Myocyte (in vitro differentiated cells): ENCODE data around the gene GPC1. TPM values are rescaled to one million over a fixed set of nuclear protein-coding genes. Genes with fewer than 3 reads are reported as not detected.

Experiments used
- DNase-seq: peaks from one replicate; pipeline ENCODE4 v3.0.0-alpha.2; 2012; ENCODE audit warnings: low read depth
- total RNA-seq: library from RNA; depleted of rRNA; stranded (reverse); fragments of >200 nt; gene quantifications from 2 replicates; pipeline ENCODE4 v1.2.3, GENCODE V29; 2014

The GPC1 gene
- total RNA-seq, 1 donor from 2014 or later: 757 TPM

GRCh38 chr2:240454106-240454901 lies 18.8 kb downstream of the GPC1 start:
- DNase-seq: no peak

DNA sequence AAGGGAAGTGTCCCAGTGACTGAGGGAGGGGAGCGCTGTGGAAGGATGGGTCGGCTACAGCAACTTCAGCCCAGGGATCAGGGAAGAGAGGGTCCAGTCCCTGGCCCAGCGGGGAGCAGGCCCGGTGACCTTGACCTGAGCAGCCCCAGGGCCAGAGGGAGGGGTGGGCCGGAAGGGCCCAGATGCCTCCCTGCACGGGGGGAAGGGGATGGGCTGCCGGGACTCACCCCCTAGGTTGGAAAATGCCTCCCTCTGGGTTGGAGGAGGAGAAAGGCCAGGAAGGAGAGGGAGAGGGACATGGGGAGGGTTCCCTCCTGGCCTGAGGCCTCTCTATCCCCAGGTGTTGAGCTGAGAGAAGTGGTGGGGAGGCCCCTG lies 19.8 kb downstream of the GPC1 start:
- no peak for DNase-seq

DNA sequence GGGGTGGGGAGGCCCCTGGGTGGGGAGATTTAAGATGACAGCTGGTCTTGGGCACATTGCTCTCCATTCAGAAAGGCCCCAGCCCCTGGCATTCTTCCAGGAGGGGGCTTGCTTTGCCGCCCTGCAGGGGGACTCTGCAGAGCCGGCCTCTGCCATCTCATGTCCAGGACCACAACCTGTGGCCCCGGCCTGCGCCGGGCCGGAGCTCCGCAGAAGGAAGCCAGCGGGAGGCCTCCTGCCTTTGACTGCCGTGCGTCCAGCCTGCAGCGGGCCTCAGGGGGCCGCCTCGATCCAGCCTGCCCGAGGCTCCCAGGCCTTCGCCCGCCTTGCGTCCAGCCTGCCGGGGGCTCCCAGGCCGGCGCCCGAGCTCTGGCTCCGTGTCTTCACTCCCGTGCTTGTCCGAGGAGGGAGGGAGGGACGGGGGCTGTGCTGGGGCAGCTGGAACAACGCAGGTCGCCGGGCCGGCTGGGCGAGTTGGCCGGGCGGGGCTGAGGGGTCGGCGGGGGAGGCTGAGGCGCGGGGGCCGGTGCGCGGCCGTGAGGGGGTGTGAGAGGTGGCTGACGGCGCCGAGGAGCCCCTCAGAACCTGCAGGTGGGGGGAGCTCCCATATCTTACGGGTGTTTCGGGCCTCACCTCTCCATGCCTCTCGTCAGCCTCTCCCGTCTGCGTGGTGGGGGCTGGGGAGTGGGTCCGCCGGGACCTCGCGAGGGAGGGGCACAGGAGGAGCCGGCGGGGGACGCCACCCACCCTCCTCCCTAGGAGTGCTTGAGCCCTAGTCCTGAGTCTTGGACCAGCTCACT lies 20.4 kb downstream of the GPC1 start:
- no peak for DNase-seq

- DNase-seq: peak; percentile 59
Measured at GRCh38 chr2:240456447-240457222, 21.2 kb downstream of the GPC1 start.

- DNase-seq: no peak
Measured at GRCh38 chr2:240457223-240458043, 22.0 kb downstream of the GPC1 start.

- DNase-seq: no peak
Measured at GRCh38 chr2:240458044-240458899, 22.8 kb downstream of the GPC1 start.

DNA sequence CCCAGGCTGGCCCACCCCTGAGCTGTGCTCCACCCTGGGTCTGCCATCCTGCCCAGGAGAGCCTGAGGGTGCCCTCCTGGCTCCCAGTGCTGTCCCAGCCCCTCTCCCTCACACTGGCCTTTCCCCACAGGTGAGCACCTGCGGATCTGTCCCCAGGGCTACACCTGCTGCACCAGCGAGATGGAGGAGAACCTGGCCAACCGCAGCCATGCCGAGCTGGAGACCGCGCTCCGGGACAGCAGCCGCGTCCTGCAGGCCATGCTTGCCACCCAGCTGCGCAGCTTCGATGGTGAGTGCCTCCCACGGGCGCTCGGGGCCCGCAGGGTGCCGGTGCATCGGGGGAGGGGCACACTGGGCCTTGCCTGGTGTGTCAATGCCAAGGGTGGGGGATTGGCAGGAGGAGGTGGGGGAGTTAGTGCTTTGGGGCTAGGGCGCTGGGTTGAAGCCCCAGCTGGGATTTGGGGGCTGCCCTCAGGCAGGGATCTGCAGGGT lies 23.5 kb downstream of the GPC1 start:
- no peak for DNase-seq

DNA sequence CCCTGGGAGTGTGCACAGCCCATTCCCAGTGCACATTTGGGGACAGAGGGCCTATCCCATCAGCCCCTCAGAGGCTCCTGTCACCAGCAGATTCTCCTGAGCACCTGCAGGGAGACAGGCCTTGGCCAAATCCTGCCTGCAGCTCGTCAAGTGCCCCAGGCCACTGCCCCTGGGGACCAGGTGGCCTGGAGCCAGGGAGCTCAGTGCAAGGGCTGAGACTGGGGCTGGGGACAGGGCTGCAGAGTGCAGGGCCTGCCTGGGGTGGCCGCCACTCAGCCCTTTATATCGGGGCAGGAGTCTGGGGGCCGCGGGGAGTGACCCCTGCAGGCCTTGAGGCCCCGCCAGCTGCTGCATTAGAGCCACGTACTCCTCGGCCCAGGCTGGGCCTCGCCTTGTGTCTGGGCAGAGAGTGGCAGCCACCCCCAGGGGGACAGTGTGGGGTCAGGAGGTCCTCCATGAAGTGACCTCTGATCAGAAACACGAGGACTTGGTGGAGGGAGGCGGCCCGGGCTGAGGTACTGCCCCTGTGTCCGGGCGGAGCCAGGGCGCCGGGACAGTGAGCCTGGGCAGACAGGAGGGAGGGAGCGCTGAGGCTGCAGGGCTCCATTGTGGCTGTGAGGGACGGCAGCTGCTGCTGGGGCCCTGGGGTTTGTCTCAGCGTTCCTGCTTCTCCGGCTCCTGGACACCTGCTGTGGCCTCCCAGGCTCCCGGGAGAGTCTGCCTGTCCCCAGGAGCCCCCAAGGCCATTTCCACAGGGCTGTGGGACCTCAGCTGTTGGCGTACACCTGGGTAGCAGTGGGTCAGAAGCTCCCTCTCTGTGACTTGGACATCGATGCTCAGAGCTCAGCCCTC lies 24.2 kb downstream of the GPC1 start:
- peak; percentile 95 for DNase-seq

DNA sequence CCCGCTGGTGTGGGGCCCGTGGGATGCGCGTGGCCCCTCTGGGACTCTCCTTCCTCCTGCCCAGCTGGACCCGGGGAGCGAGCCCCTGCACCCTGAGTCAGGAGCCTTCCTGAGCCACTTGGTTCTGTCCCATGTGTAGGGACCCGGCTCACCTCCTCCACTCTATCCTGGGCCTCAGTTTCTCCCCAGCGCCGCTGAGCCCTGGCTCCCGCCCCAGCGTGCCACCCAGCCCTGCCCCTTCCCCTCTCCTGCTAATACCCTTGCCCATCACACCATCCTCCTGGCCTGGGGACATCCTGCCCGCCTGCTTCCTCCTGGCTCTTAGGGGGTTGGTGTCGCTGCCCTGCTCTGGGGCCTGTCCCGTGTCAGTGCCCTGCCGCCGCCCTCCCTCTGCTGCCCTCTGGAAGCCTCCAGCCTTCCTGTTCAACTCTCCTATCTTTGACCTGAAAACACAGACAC lies 24.8 kb downstream of the GPC1 start:
- DNase-seq: no peak

DNA sequence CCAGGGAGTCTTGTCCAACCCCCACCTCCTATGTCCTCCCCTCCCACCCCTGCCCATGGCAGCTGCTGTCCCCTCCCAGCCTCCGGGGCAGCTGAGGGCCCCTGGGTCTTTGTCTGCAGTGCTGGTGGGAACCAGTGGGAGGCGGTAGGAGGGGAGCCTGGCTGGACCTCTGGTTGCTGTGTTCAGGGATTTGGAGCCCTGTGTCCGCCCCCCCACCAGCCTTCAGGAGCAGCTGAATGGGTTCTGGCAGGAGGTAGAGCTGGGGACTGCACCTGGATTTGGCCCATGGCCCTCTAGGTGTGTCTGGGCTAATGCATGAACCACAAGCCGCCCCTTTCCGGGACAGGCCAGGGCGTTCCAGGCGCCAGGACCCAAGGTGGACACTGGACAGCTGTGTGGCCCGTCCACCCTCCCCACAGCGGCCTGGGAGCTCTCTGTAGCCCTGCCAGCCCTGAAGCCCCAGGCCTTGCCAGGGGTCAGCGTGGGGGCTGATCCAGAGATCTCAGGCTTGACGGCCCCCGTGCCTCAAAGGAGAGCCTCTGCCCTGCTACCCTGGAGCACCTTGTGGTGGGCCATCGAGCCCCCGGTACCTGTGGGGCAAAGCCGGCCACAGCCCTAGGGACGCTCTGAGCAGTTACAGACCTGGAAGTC lies 25.4 kb downstream of the GPC1 start:
- peak; percentile 57 for DNase-seq

DNA sequence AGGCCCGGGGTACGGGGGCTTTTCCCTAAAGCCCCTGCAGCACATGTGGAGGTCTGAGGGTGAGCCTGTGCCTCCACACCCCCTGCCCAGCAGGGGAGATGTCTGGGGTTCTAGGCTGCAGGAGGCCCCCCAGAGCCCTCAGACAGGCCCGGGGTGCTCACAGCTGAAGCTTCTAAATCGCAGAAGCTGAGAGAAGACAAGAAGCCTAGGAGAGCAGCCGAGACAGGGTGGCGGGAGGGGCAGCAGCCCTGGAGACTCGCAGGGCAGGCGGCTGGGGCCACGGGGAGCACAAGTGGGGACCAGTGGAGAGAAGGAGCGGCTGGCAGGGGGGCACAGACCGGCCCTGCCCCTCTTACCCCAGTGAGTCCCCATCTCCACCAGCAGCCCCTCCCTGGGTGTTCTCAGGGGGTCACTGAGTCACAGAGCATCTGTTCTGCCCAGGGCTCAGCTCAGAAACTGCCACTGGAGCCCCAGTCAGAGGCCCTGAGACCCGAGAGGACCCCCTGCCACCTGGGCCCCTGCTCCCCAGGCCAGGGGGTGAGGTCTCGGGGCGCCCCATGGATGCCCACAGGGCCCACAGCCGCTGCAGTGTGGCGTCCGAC lies 26.1 kb downstream of the GPC1 start:
- DNase-seq: no peak

GRCh38 chr2:240462073-240462706 lies 26.7 kb downstream of the GPC1 start:
- DNase-seq: no peak

- DNase-seq: no peak
Measured at GRCh38 chr2:240462707-240463273, 27.3 kb downstream of the GPC1 start.

- DNase-seq: no peak
Measured at GRCh38 chr2:240463274-240463865, 27.9 kb downstream of the GPC1 start.

- no peak for DNase-seq
Measured at GRCh38 chr2:240463866-240464481, 28.5 kb downstream of the GPC1 start.
